Measurements from ENCODE around the gene HDLBP.

- TF ChIP-seq CTCF (conservative IDR thresholded peaks at IDR 0.05; ENCODE audit: low read depth, low read length) (no peak), EZH2 (IDR thresholded peaks at IDR 0.05; ENCODE audit: borderline replicate concordance, low read depth, low read length, poor library complexity, severe bottlenecking) (no peak)
Measured at GRCh38 chr2:241298673-241299072, 16.8 kb downstream of the HDLBP start.
